DMS114 treated with DMSO at 0.1 percent for 48 hours (cell line): ENCODE measurements around the gene PPP1R14D.

Source experiments
- DNase-seq: peaks from one replicate; lab custom pipeline; 2025; ENCODE audit not compliant: unreplicated experiment; lab: John Stamatoyannopoulos, UW

Gene PPP1R14D

GRCh38 chr15:40853241-40853890 lies 24.9 kb upstream of the PPP1R14D start:
- DNase-seq: no peak

GRCh38 chr15:40852529-40852928 lies 24.0 kb upstream of the PPP1R14D start:
- no peak for DNase-seq

- DNase-seq: no peak
These were observed 22.1 kb upstream of the PPP1R14D start for GRCh38 chr15:40850576-40851112.

GRCh38 chr15:40847223-40847961 lies 18.9 kb upstream of the PPP1R14D start:
- no peak for DNase-seq

GRCh38 chr15:40846841-40847222 lies 18.3 kb upstream of the PPP1R14D start:
- no peak for DNase-seq

- no peak for DNase-seq
These were observed 17.2 kb upstream of the PPP1R14D start for GRCh38 chr15:40845511-40846284.

- no peak for DNase-seq
These were observed 16.5 kb upstream of the PPP1R14D start for GRCh38 chr15:40845036-40845435.

- no peak for DNase-seq
These were observed 16.2 kb upstream of the PPP1R14D start for GRCh38 chr15:40844696-40845030.

- DNase-seq: no peak
These were observed 15.6 kb upstream of the PPP1R14D start, which contains the start of gene SPINT1 for GRCh38 chr15:40843885-40844695. Gene SPINT1, plus strand, starts transcription at chr15:40844048. Its CDS starts 507 bp downstream, at chr15:40844555.

GRCh38 chr15:40843261-40843884 lies 14.9 kb upstream of the PPP1R14D start:
- DNase-seq: no peak

- DNase-seq: no peak
These were observed 13.2 kb upstream of the PPP1R14D start for GRCh38 chr15:40841741-40842140.

- no peak for DNase-seq
These were observed 10.2 kb upstream of the PPP1R14D start for GRCh38 chr15:40838756-40839155.

- no peak for DNase-seq
These were observed 7.5 kb upstream of the PPP1R14D start for GRCh38 chr15:40836020-40836419.

- DNase-seq: no peak
These were observed 4.4 kb upstream of the PPP1R14D start for GRCh38 chr15:40832903-40833302.

GRCh38 chr15:40831861-40832260 lies 3.4 kb upstream of the PPP1R14D start:
- DNase-seq: no peak

- DNase-seq: no peak
These were observed 2.4 kb upstream of the PPP1R14D start for GRCh38 chr15:40830884-40831283.

- no peak for DNase-seq
These were observed 607 bp upstream of the PPP1R14D start for GRCh38 chr15:40829115-40829514.

GRCh38 chr15:40826423-40827075 lies 2.0 kb downstream of the PPP1R14D start:
- DNase-seq: no peak

GRCh38 chr15:40825661-40826422 lies 2.7 kb downstream of the PPP1R14D start:
- no peak for DNase-seq
